ENCODE measurements around the gene SKI. TPM values are rescaled to one million over a fixed set of nuclear protein-coding genes. Genes with fewer than 3 reads are reported as not detected.

The SKI gene
- total and polyA plus RNA-seq, 2 of the 8 experiments (the other 6 are each of a cell fraction or from before 2014, with no cell fraction given): 8.3 to 87.6 TPM

GRCh38 chr1:2249559-2249906 is 21.4 kb downstream of the SKI start (continued):
- TF ChIP-seq, protein P1, sequence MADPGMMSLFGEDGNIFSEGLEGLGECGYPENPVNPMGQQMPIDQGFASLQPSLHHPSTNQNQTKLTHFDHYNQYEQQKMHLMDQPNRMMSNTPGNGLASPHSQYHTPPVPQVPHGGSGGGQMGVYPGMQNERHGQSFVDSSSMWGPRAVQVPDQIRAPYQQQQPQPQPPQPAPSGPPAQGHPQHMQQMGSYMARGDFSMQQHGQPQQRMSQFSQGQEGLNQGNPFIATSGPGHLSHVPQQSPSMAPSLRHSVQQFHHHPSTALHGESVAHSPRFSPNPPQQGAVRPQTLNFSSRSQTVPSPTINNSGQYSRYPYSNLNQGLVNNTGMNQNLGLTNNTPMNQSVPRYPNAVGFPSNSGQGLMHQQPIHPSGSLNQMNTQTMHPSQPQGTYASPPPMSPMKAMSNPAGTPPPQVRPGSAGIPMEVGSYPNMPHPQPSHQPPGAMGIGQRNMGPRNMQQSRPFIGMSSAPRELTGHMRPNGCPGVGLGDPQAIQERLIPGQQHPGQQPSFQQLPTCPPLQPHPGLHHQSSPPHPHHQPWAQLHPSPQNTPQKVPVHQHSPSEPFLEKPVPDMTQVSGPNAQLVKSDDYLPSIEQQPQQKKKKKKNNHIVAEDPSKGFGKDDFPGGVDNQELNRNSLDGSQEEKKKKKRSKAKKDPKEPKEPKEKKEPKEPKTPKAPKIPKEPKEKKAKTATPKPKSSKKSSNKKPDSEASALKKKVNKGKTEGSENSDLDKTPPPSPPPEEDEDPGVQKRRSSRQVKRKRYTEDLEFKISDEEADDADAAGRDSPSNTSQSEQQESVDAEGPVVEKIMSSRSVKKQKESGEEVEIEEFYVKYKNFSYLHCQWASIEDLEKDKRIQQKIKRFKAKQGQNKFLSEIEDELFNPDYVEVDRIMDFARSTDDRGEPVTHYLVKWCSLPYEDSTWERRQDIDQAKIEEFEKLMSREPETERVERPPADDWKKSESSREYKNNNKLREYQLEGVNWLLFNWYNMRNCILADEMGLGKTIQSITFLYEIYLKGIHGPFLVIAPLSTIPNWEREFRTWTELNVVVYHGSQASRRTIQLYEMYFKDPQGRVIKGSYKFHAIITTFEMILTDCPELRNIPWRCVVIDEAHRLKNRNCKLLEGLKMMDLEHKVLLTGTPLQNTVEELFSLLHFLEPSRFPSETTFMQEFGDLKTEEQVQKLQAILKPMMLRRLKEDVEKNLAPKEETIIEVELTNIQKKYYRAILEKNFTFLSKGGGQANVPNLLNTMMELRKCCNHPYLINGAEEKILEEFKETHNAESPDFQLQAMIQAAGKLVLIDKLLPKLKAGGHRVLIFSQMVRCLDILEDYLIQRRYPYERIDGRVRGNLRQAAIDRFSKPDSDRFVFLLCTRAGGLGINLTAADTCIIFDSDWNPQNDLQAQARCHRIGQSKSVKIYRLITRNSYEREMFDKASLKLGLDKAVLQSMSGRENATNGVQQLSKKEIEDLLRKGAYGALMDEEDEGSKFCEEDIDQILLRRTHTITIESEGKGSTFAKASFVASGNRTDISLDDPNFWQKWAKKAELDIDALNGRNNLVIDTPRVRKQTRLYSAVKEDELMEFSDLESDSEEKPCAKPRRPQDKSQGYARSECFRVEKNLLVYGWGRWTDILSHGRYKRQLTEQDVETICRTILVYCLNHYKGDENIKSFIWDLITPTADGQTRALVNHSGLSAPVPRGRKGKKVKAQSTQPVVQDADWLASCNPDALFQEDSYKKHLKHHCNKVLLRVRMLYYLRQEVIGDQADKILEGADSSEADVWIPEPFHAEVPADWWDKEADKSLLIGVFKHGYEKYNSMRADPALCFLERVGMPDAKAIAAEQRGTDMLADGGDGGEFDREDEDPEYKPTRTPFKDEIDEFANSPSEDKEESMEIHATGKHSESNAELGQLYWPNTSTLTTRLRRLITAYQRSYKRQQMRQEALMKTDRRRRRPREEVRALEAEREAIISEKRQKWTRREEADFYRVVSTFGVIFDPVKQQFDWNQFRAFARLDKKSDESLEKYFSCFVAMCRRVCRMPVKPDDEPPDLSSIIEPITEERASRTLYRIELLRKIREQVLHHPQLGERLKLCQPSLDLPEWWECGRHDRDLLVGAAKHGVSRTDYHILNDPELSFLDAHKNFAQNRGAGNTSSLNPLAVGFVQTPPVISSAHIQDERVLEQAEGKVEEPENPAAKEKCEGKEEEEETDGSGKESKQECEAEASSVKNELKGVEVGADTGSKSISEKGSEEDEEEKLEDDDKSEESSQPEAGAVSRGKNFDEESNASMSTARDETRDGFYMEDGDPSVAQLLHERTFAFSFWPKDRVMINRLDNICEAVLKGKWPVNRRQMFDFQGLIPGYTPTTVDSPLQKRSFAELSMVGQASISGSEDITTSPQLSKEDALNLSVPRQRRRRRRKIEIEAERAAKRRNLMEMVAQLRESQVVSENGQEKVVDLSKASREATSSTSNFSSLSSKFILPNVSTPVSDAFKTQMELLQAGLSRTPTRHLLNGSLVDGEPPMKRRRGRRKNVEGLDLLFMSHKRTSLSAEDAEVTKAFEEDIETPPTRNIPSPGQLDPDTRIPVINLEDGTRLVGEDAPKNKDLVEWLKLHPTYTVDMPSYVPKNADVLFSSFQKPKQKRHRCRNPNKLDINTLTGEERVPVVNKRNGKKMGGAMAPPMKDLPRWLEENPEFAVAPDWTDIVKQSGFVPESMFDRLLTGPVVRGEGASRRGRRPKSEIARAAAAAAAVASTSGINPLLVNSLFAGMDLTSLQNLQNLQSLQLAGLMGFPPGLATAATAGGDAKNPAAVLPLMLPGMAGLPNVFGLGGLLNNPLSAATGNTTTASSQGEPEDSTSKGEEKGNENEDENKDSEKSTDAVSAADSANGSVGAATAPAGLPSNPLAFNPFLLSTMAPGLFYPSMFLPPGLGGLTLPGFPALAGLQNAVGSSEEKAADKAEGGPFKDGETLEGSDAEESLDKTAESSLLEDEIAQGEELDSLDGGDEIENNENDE (IDR thresholded peaks at IDR 0.05; ENCODE audit: insufficient replicate concordance, low read length): no peak
- TF ChIP-seq BRCA1 (IDR thresholded peaks at IDR 0.05; ENCODE audit: low read depth, low read length): no peak
- TF ChIP-seq RNF2 (IDR thresholded peaks at IDR 0.05; ENCODE audit: borderline replicate concordance, low read depth, low read length, missing control alignments, poor library complexity, severe bottlenecking): no peak
- TF ChIP-seq SUZ12 (IDR thresholded peaks at IDR 0.05; ENCODE audit: low read length): no peak
- no peak for TF ChIP-seq RBBP5 (IDR thresholded peaks at IDR 0.05; ENCODE audit: borderline replicate concordance, low read depth, low read length)
- no peak for TF ChIP-seq HDAC6 (IDR thresholded peaks at IDR 0.05; ENCODE audit: low read depth, low read length)
- TF ChIP-seq POLR2A (IDR thresholded peaks at IDR 0.05; ENCODE audit: control extremely low read depth in 1 of 2, low read depth in 2 of 2, low read length in 2 of 2): no peak
- TF ChIP-seq RAD21 (IDR thresholded peaks at IDR 0.05 in 1 of 2, conservative IDR thresholded peaks at IDR 0.05 in 1 of 2; ENCODE audit: low read depth in 2 of 2, low read length in 2 of 2): no peak

All from H1 (cell line).